ENCODE results near the gene SLC35E1.

- TF ChIP-seq, protein P1, sequence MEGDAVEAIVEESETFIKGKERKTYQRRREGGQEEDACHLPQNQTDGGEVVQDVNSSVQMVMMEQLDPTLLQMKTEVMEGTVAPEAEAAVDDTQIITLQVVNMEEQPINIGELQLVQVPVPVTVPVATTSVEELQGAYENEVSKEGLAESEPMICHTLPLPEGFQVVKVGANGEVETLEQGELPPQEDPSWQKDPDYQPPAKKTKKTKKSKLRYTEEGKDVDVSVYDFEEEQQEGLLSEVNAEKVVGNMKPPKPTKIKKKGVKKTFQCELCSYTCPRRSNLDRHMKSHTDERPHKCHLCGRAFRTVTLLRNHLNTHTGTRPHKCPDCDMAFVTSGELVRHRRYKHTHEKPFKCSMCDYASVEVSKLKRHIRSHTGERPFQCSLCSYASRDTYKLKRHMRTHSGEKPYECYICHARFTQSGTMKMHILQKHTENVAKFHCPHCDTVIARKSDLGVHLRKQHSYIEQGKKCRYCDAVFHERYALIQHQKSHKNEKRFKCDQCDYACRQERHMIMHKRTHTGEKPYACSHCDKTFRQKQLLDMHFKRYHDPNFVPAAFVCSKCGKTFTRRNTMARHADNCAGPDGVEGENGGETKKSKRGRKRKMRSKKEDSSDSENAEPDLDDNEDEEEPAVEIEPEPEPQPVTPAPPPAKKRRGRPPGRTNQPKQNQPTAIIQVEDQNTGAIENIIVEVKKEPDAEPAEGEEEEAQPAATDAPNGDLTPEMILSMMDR (IDR thresholded peaks at IDR 0.05), result no peak
- no peak for TF ChIP-seq POLR2A (IDR thresholded peaks at IDR 0.05)
Observed at GRCh38 chr19:16581971-16582343, 9.7 kb upstream of the SLC35E1 start.

All from heart left ventricle (tissue), 13 donors.